ENCODE measurements around the gene GRHL3.

DNA sequence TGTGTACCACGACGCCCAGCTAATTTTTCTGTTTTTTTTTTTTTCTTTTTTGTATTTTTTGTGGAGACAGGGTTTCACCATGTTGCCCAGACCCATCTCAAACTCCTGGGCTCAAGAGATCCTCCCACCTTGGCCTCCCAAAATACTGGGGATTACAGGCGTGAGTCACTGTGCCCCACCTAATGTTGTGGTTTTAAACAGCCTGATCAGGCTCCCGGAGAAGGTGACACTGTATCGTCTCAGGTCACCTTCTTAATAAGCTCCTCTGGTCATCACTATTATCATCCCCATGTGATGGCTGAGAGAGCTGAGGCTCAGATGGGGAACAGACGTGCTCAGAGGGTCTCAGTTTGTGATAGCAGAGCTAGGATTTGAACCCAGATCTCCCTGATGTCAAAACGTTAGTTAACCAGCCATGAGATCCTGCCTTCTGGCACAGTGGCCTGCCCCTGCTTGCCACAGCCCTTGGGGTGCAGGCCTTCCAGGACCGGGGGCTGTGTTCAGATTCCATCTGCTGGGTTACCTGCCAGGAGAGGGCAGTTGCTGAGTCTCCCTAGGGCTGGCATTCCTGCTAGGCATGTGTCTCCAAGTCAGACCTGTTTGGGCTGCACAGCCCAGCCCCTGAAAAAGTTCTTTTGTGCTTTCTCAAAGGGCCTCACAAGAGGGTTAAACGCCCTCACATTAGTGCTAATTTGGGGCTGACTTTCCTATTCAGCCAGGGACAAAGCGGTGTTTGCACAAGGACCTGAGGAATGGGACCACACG lies 32.7 kb upstream of the GRHL3 start:
- TF ChIP-seq POLR2A (IDR thresholded peaks at IDR 0.05), result no peak
- TF ChIP-seq, protein P1, sequence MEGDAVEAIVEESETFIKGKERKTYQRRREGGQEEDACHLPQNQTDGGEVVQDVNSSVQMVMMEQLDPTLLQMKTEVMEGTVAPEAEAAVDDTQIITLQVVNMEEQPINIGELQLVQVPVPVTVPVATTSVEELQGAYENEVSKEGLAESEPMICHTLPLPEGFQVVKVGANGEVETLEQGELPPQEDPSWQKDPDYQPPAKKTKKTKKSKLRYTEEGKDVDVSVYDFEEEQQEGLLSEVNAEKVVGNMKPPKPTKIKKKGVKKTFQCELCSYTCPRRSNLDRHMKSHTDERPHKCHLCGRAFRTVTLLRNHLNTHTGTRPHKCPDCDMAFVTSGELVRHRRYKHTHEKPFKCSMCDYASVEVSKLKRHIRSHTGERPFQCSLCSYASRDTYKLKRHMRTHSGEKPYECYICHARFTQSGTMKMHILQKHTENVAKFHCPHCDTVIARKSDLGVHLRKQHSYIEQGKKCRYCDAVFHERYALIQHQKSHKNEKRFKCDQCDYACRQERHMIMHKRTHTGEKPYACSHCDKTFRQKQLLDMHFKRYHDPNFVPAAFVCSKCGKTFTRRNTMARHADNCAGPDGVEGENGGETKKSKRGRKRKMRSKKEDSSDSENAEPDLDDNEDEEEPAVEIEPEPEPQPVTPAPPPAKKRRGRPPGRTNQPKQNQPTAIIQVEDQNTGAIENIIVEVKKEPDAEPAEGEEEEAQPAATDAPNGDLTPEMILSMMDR (IDR thresholded peaks at IDR 0.05), result no peak

Measured in prostate gland (tissue), 2 donors.